K562 (cell line): ENCODE data around the gene RAPGEF5. TPM values are rescaled to one million over a fixed set of nuclear protein-coding genes. Genes with fewer than 3 reads are reported as not detected.

Experiments
- ATAC-seq: fragments of 200-7000 bp; cut with Tn5 transposase; 3 replicates; pipeline ENCODE4 v1.9.1; 2020; ENCODE audit warnings: moderate library complexity
- BruUV-seq: library from RNA; stranded (reverse); fragments of 400-500 nt; replicated peaks from 2 replicates; lab custom pipeline; 2021; lab: Mats Ljungman, UMichigan
- CTCF ChIA-PET: fragments of 300-600 bp; formaldehyde crosslinking; extraction: SDS; loops from one replicate; lab custom pipeline; 2021; ENCODE audit warnings: low intra/inter-chr PET ratio; lab: Yijun Ruan, JAX
- POLR2A ChIA-PET: fragments of 300-600, 350-650 bp; sonication (Branson Sonifier 250); formaldehyde crosslinking; extraction: SDS; loops from one replicate; lab custom pipeline; 2021; ENCODE audit warnings: antibody characterized with exemption, inconsistent platforms; lab: Yijun Ruan, JAX
- DNase-seq, 4 experiments: peaks; one replicate each; pipeline versions ENCODE4 v3.0.0 to v3.0.0-alpha.2; 2011 to 2018; ENCODE audit warnings: low spot score in 3 of 4, mixed read lengths in 3 of 4; ENCODE audit errors: extremely low read depth in 1 of 4
- FAIRE-seq: peaks from 2 replicates; lab custom pipeline; 2011; peaks lifted over from hg19 to GRCh38; lab: Jason Lieb, UNC
- H2AFZ ChIP-seq: 2 replicates; pipeline ENCODE4 v1.6.0; 2011; ENCODE audit warnings: low read depth, low read length, control low read depth, inconsistent platforms
- H3K27ac ChIP-seq: fragments of 200-600 bp; 3 replicates; pipeline ENCODE4 v1.8.0; 2011; ENCODE audit warnings: low read depth, mild to moderate bottlenecking, control low read depth, inconsistent platforms, low read length, moderate library complexity, mixed read lengths; ENCODE audit errors: extremely low read depth
- H3K27me3 ChIP-seq, 2 experiments: fragments of 300-600 bp in 1 of 2; 2 replicates in 1 of 2; 3 replicates in 1 of 2; pipeline versions ENCODE4 v1.6.0 to v1.8.0; 2011; ENCODE audit warnings: inconsistent platforms in 2 of 2, low read length in 2 of 2, mild to moderate bottlenecking in 1 of 2, mixed read lengths in 1 of 2, moderate library complexity in 1 of 2; ENCODE audit not compliant: control insufficient read depth in 2 of 2, insufficient read depth in 2 of 2
- H3K36me3 ChIP-seq: fragments of 300-600 bp; 3 replicates; pipeline ENCODE4 v1.8.0; 2011; ENCODE audit warnings: mild to moderate bottlenecking, low read length, inconsistent platforms; ENCODE audit not compliant: control insufficient read depth, insufficient read depth
- H3K4me1 ChIP-seq, 2 experiments: fragments of 200-600 bp in 1 of 2; replicated peaks in 1 of 2; 2 replicates in 1 of 2; 3 replicates in 1 of 2; pipeline versions ENCODE4 v1.5.1 to v1.8.0; 2011; ENCODE audit warnings: inconsistent platforms in 2 of 2, low read length in 2 of 2, mild to moderate bottlenecking in 1 of 2, mixed read lengths in 1 of 2, moderate library complexity in 1 of 2; ENCODE audit not compliant: control insufficient read depth in 2 of 2, insufficient read depth in 2 of 2
- H3K4me2 ChIP-seq: 2 replicates; pipeline ENCODE4 v1.6.1; 2011; ENCODE audit warnings: low read length, control low read depth, inconsistent platforms, mixed read lengths; ENCODE audit not compliant: insufficient read depth
- H3K4me3 ChIP-seq: fragments of 200-600 bp; sonication (generic), shearing (Covaris generic); 2 replicates; pipeline ENCODE4 v1.5.1; 2016; ENCODE audit warnings: control low read depth, inconsistent platforms
- H3K79me2 ChIP-seq: fragments of 200-600 bp; 3 replicates; pipeline ENCODE4 v1.8.0; 2011; ENCODE audit warnings: low read length, inconsistent platforms; ENCODE audit not compliant: control insufficient read depth, insufficient read depth
- H3K9ac ChIP-seq, 2 experiments: 2 replicates each; pipeline versions ENCODE4 v1.6.0 to v1.6.1; 2011; ENCODE audit warnings: low read depth in 2 of 2, low read length in 2 of 2, control low read depth in 1 of 2, inconsistent platforms in 1 of 2, mild to moderate bottlenecking in 1 of 2, mixed read lengths in 1 of 2; ENCODE audit not compliant: insufficient read depth in 1 of 2
- H3K9me1 ChIP-seq: one replicate; pipeline ENCODE4 v1.6.0; 2011; ENCODE audit warnings: inconsistent platforms, mild to moderate bottlenecking, low read length, moderate library complexity; ENCODE audit not compliant: control insufficient read depth, insufficient read depth
- H3K9me3 ChIP-seq: replicated peaks from 2 replicates; pipeline ENCODE4 v1.5.1; 2011; ENCODE audit warnings: low read depth, low read length, inconsistent platforms; ENCODE audit not compliant: control insufficient read depth, insufficient read depth
- H4K20me1 ChIP-seq: replicated peaks from 2 replicates; pipeline ENCODE4 v1.6.1; 2011; ENCODE audit warnings: low read length, inconsistent platforms, mixed read lengths; ENCODE audit not compliant: control insufficient read depth, insufficient read depth
- CC2D1A ChIP-seq: fragments of 450-650 bp; IDR thresholded peaks from 2 replicates; pipeline ENCODE4 v1.6.1; 2017; ENCODE audit warnings: mild to moderate bottlenecking
- PHB ChIP-seq: fragments of 250-450 bp; sonication (Bioruptor Pico); IDR thresholded peaks from 2 replicates; pipeline ENCODE4 v1.5.0; 2021
- ZBTB1 ChIP-seq: sonication (generic); formaldehyde crosslinking; IDR thresholded peaks from 2 replicates; pipeline ENCODE4 v1.8.1; 2023; ENCODE audit warnings: missing genetic modification reagents, low read depth, mild to moderate bottlenecking, borderline replicate concordance
- ZZZ3 ChIP-seq: fragments of 450-650 bp; IDR thresholded peaks from 2 replicates; pipeline ENCODE4 v1.6.1; 2016; ENCODE audit warnings: antibody characterized with exemption, mild to moderate bottlenecking, moderate library complexity
- WGBS: fragments of 100-300 bp; shearing (Covaris generic); methylation state at CpG from one replicate; pipeline ENCODE4 v1.1.6; 2016; ENCODE audit warnings: low coverage, mixed read lengths; ENCODE audit not compliant: insufficient coverage; ENCODE audit errors: missing lambda C conversion rate; 5-methylcytosine and 5-hydroxymethylcytosine counted together
- in situ Hi-C: fragments of 300-500 bp; cut with MboI; formaldehyde crosslinking; loops from 4 replicates; pipeline ENCODE4 v1.15.0; 2018; ENCODE audit warnings: inconsistent platforms, mixed read lengths
- intact Hi-C: fragments of 100-400 bp; cut with micrococcal nuclease; formaldehyde crosslinking; loops from 2 replicates; pipeline ENCODE4 v1.14.2; 2022
- polyA plus RNA-seq, 8 experiments: library from polyadenylated mRNA; depleted of rRNA in 4 of 8; stranded (reverse) in 5 of 8; unstranded in 3 of 8; fragments of >200 nt; fragmentation: Nextera tagmentation in 2 of 8; fragmentation: Illumina TruSeq in 1 of 8; extraction: Ambion mirVana in 2 of 8; extraction: Trizol in 1 of 8; gene quantifications; 2 replicates each; pipeline versions ENCODE4 v1.2.1 to v1.2.3, GENCODE V29; 2011 to 2014; ENCODE audit warnings: inconsistent platforms in 1 of 8, missing spikeins in 1 of 8
- total RNA-seq, 7 experiments: library from RNA; depleted of rRNA in 6 of 7; stranded (reverse); fragments of >200 nt in 6 of 7; fragmentation: Illumina TruSeq in 2 of 7; extraction: Trizol in 2 of 7; gene quantifications; 2 replicates each; pipeline versions ENCODE4 v1.2.1 to v1.2.3, GENCODE V29; 2011 to 2021; ENCODE audit warnings: low replicate concordance in 1 of 7
- TF ChIP-seq, protein P1 (sequence below): fragments of 250-450 bp; sonication (Bioruptor Pico); IDR thresholded peaks from 2 replicates; pipeline ENCODE4 v1.5.0; 2021; ENCODE audit warnings: mild to moderate bottlenecking, borderline replicate concordance

Gene RAPGEF5
- total and polyA plus RNA-seq, 9 of the 15 experiments (the other 6 are each of a cell fraction or from before 2014, with no cell fraction given): 0.39 to 2.0 (median 1.1) TPM

GRCh38 chr7:22343071-22343470 is 13.9 kb downstream of the RAPGEF5 start:
- POLR2A ChIA-PET: interaction anchor here (0.6 kb wide), 1 partner anchor 20 kb away, joined by 3 read pairs; no protein-coding TSS in a partner anchor
- no peak for FAIRE-seq

More at GRCh38 chr7:22343071-22343470, 13.9 kb downstream of the RAPGEF5 start:
- Histone ChIP-seq H3K36me3 (no peaks in the 10 kb centered on the region), H3K9me1 (no peaks in the 10 kb centered on the region), H3K79me2 (no peaks in the 10 kb centered on the region), H2AFZ (no peak overlapping the region), H3K4me2 (no peak overlapping the region), H3K9ac (no peak overlapping the region), H3K4me3 (no peak overlapping the region), H3K27ac (no peak overlapping the region), H3K27me3 (no peaks in the 10 kb centered on the region), H3K9me3 (no peaks in the 10 kb centered on the region; the same call in 1 of the 2 replicates), H3K4me1 (peaks cover 0 to 24% of the 10 kb centered on the region in 2 experiments; a peak in 3 of 5 replicates), H4K20me1 (no peaks in the 10 kb centered on the region)
- CTCF ChIA-PET: no interaction called here
- in situ Hi-C loops (no loop called here), intact Hi-C loops (no loop called here)
- ATAC-seq: no peak
- no peak for DNase-seq
- 54% methylated on average over 5 of the region's 5 CpGs for WGBS
- no peak for TF ChIP-seq CC2D1A
- TF ChIP-seq ZZZ3: no peak
- no peak for TF ChIP-seq PHB (CRISPR knock-in tag)
- TF ChIP-seq, protein P1, sequence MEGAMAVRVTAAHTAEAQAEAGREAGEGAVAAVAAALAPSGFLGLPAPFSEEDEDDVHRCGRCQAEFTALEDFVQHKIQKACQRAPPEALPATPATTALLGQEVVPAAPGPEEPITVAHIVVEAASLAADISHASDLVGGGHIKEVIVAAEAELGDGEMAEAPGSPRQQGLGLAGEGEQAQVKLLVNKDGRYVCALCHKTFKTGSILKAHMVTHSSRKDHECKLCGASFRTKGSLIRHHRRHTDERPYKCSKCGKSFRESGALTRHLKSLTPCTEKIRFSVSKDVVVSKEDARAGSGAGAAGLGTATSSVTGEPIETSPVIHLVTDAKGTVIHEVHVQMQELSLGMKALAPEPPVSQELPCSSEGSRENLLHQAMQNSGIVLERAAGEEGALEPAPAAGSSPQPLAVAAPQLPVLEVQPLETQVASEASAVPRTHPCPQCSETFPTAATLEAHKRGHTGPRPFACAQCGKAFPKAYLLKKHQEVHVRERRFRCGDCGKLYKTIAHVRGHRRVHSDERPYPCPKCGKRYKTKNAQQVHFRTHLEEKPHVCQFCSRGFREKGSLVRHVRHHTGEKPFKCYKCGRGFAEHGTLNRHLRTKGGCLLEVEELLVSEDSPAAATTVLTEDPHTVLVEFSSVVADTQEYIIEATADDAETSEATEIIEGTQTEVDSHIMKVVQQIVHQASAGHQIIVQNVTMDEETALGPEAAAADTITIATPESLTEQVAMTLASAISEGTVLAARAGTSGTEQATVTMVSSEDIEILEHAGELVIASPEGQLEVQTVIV: no peak
- TF ChIP-seq ZBTB1 (CRISPR knock-in tag): no peak
- no TSS peak for BruUV-seq
